A549 (cell line): ENCODE data around the gene ZG16. TPM values are rescaled to one million over a fixed set of nuclear protein-coding genes. Genes with fewer than 3 reads are reported as not detected.

ENCODE experiments used
- EHMT2 ChIP-seq: fragments of 200-600 bp; sonication (generic); IDR thresholded peaks from 2 replicates; pipeline ENCODE4 v1.6.1; 2016; ENCODE audit warnings: antibody characterized with exemption, low read depth, mild to moderate bottlenecking, moderate library complexity
- ESRRA ChIP-seq: fragments of 150-350 bp; IDR thresholded peaks from 2 replicates; pipeline ENCODE4 v1.6.1; 2014; ENCODE audit warnings: mild to moderate bottlenecking, low read length, borderline replicate concordance
- FOSB ChIP-seq: fragments of 250-450 bp; sonication (Bioruptor Pico); IDR thresholded peaks from 2 replicates; pipeline ENCODE4 v1.5.0; 2020; ENCODE audit warnings: mild to moderate bottlenecking, moderate library complexity
- FOSL2 ChIP-seq, 2 experiments: fragments of 450-650 bp in 1 of 2; fragments of >200 bp in 1 of 2; sonication (Bioruptor Twin) in 1 of 2; formaldehyde crosslinking; IDR thresholded peaks; 2 replicates each; pipeline versions ENCODE4 v1.5.0 to v1.6.1; 2016 to 2020; ENCODE audit warnings: mild to moderate bottlenecking in 1 of 2, moderate library complexity in 1 of 2
- HDAC2 ChIP-seq: fragments of 200-600 bp; sonication (generic); IDR thresholded peaks from 2 replicates; pipeline ENCODE4 v1.6.1; 2016
- JUN ChIP-seq, 2 experiments: fragments of >200 bp; sonication (Bioruptor Twin); formaldehyde crosslinking; IDR thresholded peaks; 2 replicates in 1 of 2; 3 replicates in 1 of 2; pipeline ENCODE4 v1.6.1; 2016 to 2017
- JUNB ChIP-seq: fragments of >200 bp; sonication (Bioruptor Twin); formaldehyde crosslinking; IDR thresholded peaks from 2 replicates; pipeline ENCODE4 v1.6.1; 2016
- KDM5A ChIP-seq: fragments of 200-600 bp; sonication (generic); IDR thresholded peaks from 2 replicates; pipeline ENCODE4 v1.6.1; 2016; ENCODE audit warnings: antibody characterized with exemption, mild to moderate bottlenecking
- MAZ ChIP-seq: fragments of 150-350 bp; IDR thresholded peaks from 2 replicates; pipeline ENCODE4 v1.6.1; 2014; ENCODE audit warnings: antibody characterized with exemption, low read depth, low read length, borderline replicate concordance
- MYC ChIP-seq: IDR thresholded peaks from 2 replicates; pipeline ENCODE4 v1.6.1; 2012; ENCODE audit warnings: mild to moderate bottlenecking, inconsistent platforms, low read length, improper control_type of control experiment, borderline replicate concordance
- NPAS2 ChIP-seq: fragments of 250-450 bp; sonication (Bioruptor Pico); IDR thresholded peaks from 2 replicates; pipeline ENCODE4 v1.8.0; 2022; ENCODE audit warnings: mild to moderate bottlenecking, moderate library complexity, borderline replicate concordance
- NR3C1 ChIP-seq: fragments of >200 bp; sonication (Bioruptor Twin); formaldehyde crosslinking; IDR thresholded peaks from 3 replicates; pipeline ENCODE4 v1.6.1; 2017
- PHF8 ChIP-seq: fragments of 200-600 bp; sonication (generic); IDR thresholded peaks from 2 replicates; pipeline ENCODE4 v1.6.1; 2016; ENCODE audit warnings: low read depth, mild to moderate bottlenecking, antibody characterized with exemption, moderate library complexity, borderline replicate concordance
- RAD21 ChIP-seq, 2 experiments: fragments of >200 bp in 1 of 2; sonication (Bioruptor Twin) in 1 of 2; formaldehyde crosslinking in 1 of 2; IDR thresholded peaks in 1 of 2; conservative IDR thresholded peaks in 1 of 2; 2 replicates in 1 of 2; 3 replicates in 1 of 2; pipeline ENCODE4 v1.6.1; 2012 to 2018; ENCODE audit warnings: inconsistent platforms in 1 of 2
- RCOR1 ChIP-seq: fragments of 150-350 bp; IDR thresholded peaks from 2 replicates; pipeline ENCODE4 v1.6.1; 2014; ENCODE audit warnings: antibody characterized with exemption, low read length, low read depth
- SMC3 ChIP-seq: fragments of >200 bp; sonication (Bioruptor Twin); formaldehyde crosslinking; IDR thresholded peaks from 3 replicates; pipeline ENCODE4 v1.6.1; 2018; ENCODE audit warnings: inconsistent platforms
- TFCP2L1 ChIP-seq: fragments of 250-450 bp; sonication (Bioruptor Pico); IDR thresholded peaks from 2 replicates; pipeline ENCODE4 v1.5.0; 2021; ENCODE audit warnings: mild to moderate bottlenecking
- polyA plus RNA-seq, 4 experiments: library from polyadenylated mRNA; depleted of rRNA in 3 of 4; stranded (reverse); fragments of >200 nt; fragmentation: RNase III in 1 of 4; extraction: RNeasy Plus Mini Kit Qiagen cat#74134 plus additional on column Dnase treatment in 1 of 4; gene quantifications; 2 replicates in 3 of 4; 3 replicates in 1 of 4; pipeline ENCODE4 v1.2.3, GENCODE V29; 2011 to 2017
- TF ChIP-seq, protein P1 (sequence below): fragments of >200 bp; sonication (Bioruptor Twin); formaldehyde crosslinking; IDR thresholded peaks from 3 replicates; pipeline ENCODE4 v1.6.1; 2016
- TF ChIP-seq, protein P2 (sequence below): fragments of 450-650 bp; IDR thresholded peaks from 2 replicates; pipeline ENCODE4 v1.6.1; 2014; ENCODE audit warnings: antibody characterized with exemption
- TF ChIP-seq, protein P3 (sequence below): fragments of >200 bp; sonication (Bioruptor Twin); formaldehyde crosslinking; IDR thresholded peaks from 2 replicates; pipeline ENCODE4 v1.6.1; 2016
- TF ChIP-seq, protein P4 (sequence below): fragments of 250-450 bp; sonication (Bioruptor Pico); IDR thresholded peaks from 2 replicates; pipeline ENCODE4 v1.5.0; 2021; ENCODE audit warnings: mild to moderate bottlenecking, moderate library complexity, borderline replicate concordance
- TF ChIP-seq, protein P5 (sequence below): fragments of 150-350 bp; IDR thresholded peaks from 2 replicates; pipeline ENCODE4 v1.6.1; 2014; ENCODE audit warnings: low read depth, mild to moderate bottlenecking, low read length

The ZG16 gene
- polyA plus RNA-seq, 2 of the 4 experiments (the other 2 are of a cell fraction) = not detected

DNA sequence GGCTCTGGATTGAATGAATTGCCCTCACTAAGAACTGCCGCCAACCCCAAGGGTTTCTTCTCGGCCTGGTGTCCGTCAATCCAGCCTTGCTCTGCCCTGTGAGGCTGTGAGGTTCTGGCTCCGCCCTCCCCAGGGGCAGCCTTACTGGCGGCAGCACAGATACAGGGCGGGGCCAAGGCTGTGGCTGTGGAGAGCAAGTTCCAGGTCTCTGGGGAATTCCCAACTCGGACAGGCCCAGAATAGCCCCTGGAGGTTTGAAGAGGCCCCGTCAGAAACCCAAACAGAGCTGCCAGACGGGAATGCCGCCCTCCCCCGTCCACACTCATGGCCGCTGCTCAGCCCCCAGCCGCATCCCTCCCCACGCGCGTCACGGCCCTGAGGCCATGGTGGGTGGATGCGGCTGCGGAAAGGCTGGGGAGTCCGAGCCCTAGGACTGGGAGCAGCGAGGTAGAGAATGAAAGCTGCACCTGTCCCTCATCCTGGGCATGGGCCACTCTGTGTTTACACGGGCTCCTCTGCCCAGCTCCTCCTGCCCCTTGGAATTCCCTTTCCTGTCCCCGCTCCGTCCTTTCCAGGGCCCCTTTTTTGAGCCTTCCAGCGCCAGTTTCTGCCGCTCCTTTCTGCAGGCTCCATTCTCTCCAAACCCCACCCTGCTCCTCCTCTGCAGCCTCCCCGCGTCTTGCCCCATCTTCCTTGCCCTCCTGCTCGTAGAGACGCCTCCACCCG lies 33.3 kb downstream of the ZG16 start (continued):
- peak; percentile 72; the same call in 1 of the 2 replicates for TF ChIP-seq MAZ
- no peak for TF ChIP-seq ESRRA
- TF ChIP-seq, protein P1, sequence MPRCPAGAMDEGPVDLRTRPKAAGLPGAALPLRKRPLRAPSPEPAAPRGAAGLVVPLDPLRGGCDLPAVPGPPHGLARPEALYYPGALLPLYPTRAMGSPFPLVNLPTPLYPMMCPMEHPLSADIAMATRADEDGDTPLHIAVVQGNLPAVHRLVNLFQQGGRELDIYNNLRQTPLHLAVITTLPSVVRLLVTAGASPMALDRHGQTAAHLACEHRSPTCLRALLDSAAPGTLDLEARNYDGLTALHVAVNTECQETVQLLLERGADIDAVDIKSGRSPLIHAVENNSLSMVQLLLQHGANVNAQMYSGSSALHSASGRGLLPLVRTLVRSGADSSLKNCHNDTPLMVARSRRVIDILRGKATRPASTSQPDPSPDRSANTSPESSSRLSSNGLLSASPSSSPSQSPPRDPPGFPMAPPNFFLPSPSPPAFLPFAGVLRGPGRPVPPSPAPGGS = peak; percentile 75; the same call in 1 of the 3 replicates
- no peak for TF ChIP-seq NR3C1
- TF ChIP-seq, protein P2, sequence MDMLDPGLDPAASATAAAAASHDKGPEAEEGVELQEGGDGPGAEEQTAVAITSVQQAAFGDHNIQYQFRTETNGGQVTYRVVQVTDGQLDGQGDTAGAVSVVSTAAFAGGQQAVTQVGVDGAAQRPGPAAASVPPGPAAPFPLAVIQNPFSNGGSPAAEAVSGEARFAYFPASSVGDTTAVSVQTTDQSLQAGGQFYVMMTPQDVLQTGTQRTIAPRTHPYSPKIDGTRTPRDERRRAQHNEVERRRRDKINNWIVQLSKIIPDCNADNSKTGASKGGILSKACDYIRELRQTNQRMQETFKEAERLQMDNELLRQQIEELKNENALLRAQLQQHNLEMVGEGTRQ = no peak
- no peak for TF ChIP-seq HDAC2
- no peak for TF ChIP-seq JUNB
- no peak for TF ChIP-seq PHF8
- peak; percentile 86 to 88 for TF ChIP-seq JUN (IDR thresholded peaks at IDR 0.05)
- no peak for TF ChIP-seq RCOR1
- TF ChIP-seq MYC = no peak
- no peak for TF ChIP-seq RAD21 (conservative IDR thresholded peaks at IDR 0.05 in 1 of 2, IDR thresholded peaks at IDR 0.05 in 1 of 2)
- TF ChIP-seq FOSB = no peak
- TF ChIP-seq TFCP2L1 (CRISPR knock-in tag) = peak; percentile 77; the same call in 1 of the 2 replicates
- TF ChIP-seq, protein P3, sequence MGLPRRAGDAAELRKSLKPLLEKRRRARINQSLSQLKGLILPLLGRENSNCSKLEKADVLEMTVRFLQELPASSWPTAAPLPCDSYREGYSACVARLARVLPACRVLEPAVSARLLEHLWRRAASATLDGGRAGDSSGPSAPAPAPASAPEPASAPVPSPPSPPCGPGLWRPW = no peak
- TF ChIP-seq NPAS2 (CRISPR knock-in tag) = no peak
- TF ChIP-seq, protein P4, sequence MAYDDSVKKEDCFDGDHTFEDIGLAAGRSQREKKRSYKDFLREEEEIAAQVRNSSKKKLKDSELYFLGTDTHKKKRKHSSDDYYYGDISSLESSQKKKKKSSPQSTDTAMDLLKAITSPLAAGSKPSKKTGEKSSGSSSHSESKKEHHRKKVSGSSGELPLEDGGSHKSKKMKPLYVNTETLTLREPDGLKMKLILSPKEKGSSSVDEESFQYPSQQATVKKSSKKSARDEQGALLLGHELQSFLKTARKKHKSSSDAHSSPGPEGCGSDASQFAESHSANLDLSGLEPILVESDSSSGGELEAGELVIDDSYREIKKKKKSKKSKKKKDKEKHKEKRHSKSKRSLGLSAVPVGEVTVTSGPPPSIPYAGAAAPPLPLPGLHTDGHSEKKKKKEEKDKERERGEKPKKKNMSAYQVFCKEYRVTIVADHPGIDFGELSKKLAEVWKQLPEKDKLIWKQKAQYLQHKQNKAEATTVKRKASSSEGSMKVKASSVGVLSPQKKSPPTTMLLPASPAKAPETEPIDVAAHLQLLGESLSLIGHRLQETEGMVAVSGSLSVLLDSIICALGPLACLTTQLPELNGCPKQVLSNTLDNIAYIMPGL (CRISPR knock-in tag) = no peak
- TF ChIP-seq FOSL2 (IDR thresholded peaks at IDR 0.05) = no peak
- TF ChIP-seq FOSL2 (CRISPR knock-in tag; IDR thresholded peaks at IDR 0.05) = no peak
- TF ChIP-seq KDM5A = no peak
- no peak for TF ChIP-seq SMC3
- TF ChIP-seq, protein P5, sequence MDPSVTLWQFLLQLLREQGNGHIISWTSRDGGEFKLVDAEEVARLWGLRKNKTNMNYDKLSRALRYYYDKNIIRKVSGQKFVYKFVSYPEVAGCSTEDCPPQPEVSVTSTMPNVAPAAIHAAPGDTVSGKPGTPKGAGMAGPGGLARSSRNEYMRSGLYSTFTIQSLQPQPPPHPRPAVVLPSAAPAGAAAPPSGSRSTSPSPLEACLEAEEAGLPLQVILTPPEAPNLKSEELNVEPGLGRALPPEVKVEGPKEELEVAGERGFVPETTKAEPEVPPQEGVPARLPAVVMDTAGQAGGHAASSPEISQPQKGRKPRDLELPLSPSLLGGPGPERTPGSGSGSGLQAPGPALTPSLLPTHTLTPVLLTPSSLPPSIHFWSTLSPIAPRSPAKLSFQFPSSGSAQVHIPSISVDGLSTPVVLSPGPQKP = no peak
- no peak for TF ChIP-seq EHMT2
- TF ChIP-seq, all 56 proteins: peak for 9
